Muscle layer of duodenum (tissue), 2 donors: Measurements from ENCODE around the gene CHD6.
A peak's percentile ranks its signal among the peaks of the same experiment; 100 is the strongest.

Experiments used
- H3K27ac ChIP-seq: one replicate; pipeline ENCODE4 v1.7.0; 2013; ENCODE audit warnings: mild to moderate bottlenecking, low read length
- H3K27me3 ChIP-seq: one replicate; pipeline ENCODE4 v1.7.0; 2013; ENCODE audit warnings: low read depth, mild to moderate bottlenecking, control low read depth, low read length
- H3K36me3 ChIP-seq, 2 donors: one replicate each; pipeline ENCODE4 v1.7.0; 2013; ENCODE audit warnings: low read length in 2 of 2, control low read depth in 1 of 2, mild to moderate bottlenecking in 1 of 2; ENCODE audit not compliant: insufficient read depth in 2 of 2, control insufficient read depth in 1 of 2
- H3K4me1 ChIP-seq, 2 donors: one replicate each; pipeline ENCODE4 v1.7.0; 2013; ENCODE audit warnings: low read length in 2 of 2, mild to moderate bottlenecking in 2 of 2, control low read depth in 1 of 2, moderate library complexity in 1 of 2; ENCODE audit not compliant: insufficient read depth in 2 of 2, control insufficient read depth in 1 of 2
- H3K4me3 ChIP-seq, 2 donors: one replicate each; pipeline ENCODE4 v1.7.0; 2013; ENCODE audit warnings: low read length in 2 of 2, low read depth in 1 of 2, mild to moderate bottlenecking in 1 of 2
- H3K9me3 ChIP-seq, 2 donors: one replicate each; pipeline ENCODE4 v1.7.0; 2013; ENCODE audit warnings: low read length in 2 of 2, control low read depth in 1 of 2, mild to moderate bottlenecking in 1 of 2; ENCODE audit not compliant: control insufficient read depth in 1 of 2
- donor health status: healthy.

The CHD6 gene

GRCh38 chr20:41617902-41618806 is at the start of gene CHD6:
Gene CHD6, minus strand, starts transcription at chr20:41618377. Its CDS starts 67,040 bp downstream, at chr20:41551337.
- Histone ChIP-seq H3K27me3 (no peaks in the 10 kb centered on the region), H3K9me3 (no peaks in the 10 kb centered on the region), H3K27ac (peak within 1 kb of the TSS; percentile 22), H3K4me3 (peak within 1 kb of the TSS; percentile 67 to 82), H3K4me1 (peaks cover 7 to 38% of the 10 kb centered on the region in 2 donors), H3K36me3 (no peaks in the 10 kb centered on the region)

- no peak overlapping the region for H3K27ac ChIP-seq
- no peaks in the 10 kb centered on the region for H3K4me1 ChIP-seq
- no peaks in the 10 kb centered on the region for H3K36me3 ChIP-seq
- no peak overlapping the region for H3K4me3 ChIP-seq
- peaks cover 0 to 3% of the 10 kb centered on the region in 2 donors for H3K9me3 ChIP-seq
- H3K27me3 ChIP-seq = no peaks in the 10 kb centered on the region
Measured at GRCh38 chr20:41664584-41664983, 46.4 kb upstream of the CHD6 start.

- Histone ChIP-seq H3K4me3 (no peak overlapping the region), H3K27ac (no peak overlapping the region), H3K27me3 (no peaks in the 10 kb centered on the region), H3K9me3 (no peaks in the 10 kb centered on the region), H3K36me3 (no peaks in the 10 kb centered on the region), H3K4me1 (no peaks in the 10 kb centered on the region)
Measured at GRCh38 chr20:41657655-41658054, 39.5 kb upstream of the CHD6 start.

GRCh38 chr20:41655962-41656618 is 37.9 kb upstream of the CHD6 start:
- Histone ChIP-seq H3K27ac (no peak overlapping the region), H3K4me1 (no peaks in the 10 kb centered on the region), H3K36me3 (no peaks in the 10 kb centered on the region), H3K9me3 (no peaks in the 10 kb centered on the region), H3K4me3 (no peak overlapping the region), H3K27me3 (no peaks in the 10 kb centered on the region)

- Histone ChIP-seq H3K4me3 (no peak overlapping the region), H3K27ac (no peak overlapping the region), H3K36me3 (no peaks in the 10 kb centered on the region), H3K4me1 (no peaks in the 10 kb centered on the region), H3K27me3 (no peaks in the 10 kb centered on the region), H3K9me3 (no peaks in the 10 kb centered on the region)
Measured at GRCh38 chr20:41654884-41655283, 36.7 kb upstream of the CHD6 start.

- Histone ChIP-seq H3K4me3 (no peak overlapping the region), H3K36me3 (no peaks in the 10 kb centered on the region), H3K9me3 (no peaks in the 10 kb centered on the region), H3K27ac (no peak overlapping the region), H3K27me3 (no peaks in the 10 kb centered on the region), H3K4me1 (no peaks in the 10 kb centered on the region)
Measured at GRCh38 chr20:41654292-41654691, 36.1 kb upstream of the CHD6 start.

GRCh38 chr20:41650231-41650948 is 32.2 kb upstream of the CHD6 start:
- no peak overlapping the region for H3K4me3 ChIP-seq
- no peaks in the 10 kb centered on the region for H3K9me3 ChIP-seq
- no peaks in the 10 kb centered on the region for H3K4me1 ChIP-seq
- no peaks in the 10 kb centered on the region for H3K27me3 ChIP-seq
- H3K27ac ChIP-seq = no peak overlapping the region
- H3K36me3 ChIP-seq = no peaks in the 10 kb centered on the region

GRCh38 chr20:41649489-41649888 is 31.3 kb upstream of the CHD6 start:
- H3K4me3 ChIP-seq = no peak overlapping the region
- no peaks in the 10 kb centered on the region for H3K27me3 ChIP-seq
- H3K4me1 ChIP-seq = no peaks in the 10 kb centered on the region
- H3K27ac ChIP-seq = no peak overlapping the region
- no peaks in the 10 kb centered on the region for H3K36me3 ChIP-seq
- no peaks in the 10 kb centered on the region for H3K9me3 ChIP-seq

- Histone ChIP-seq H3K27ac (no peak overlapping the region), H3K36me3 (no peaks in the 10 kb centered on the region), H3K4me1 (no peaks in the 10 kb centered on the region), H3K4me3 (no peak overlapping the region), H3K9me3 (no peaks in the 10 kb centered on the region), H3K27me3 (no peaks in the 10 kb centered on the region)
Measured at GRCh38 chr20:41645372-41645771, 27.2 kb upstream of the CHD6 start.

GRCh38 chr20:41643504-41643938 is 25.3 kb upstream of the CHD6 start:
- H3K9me3 ChIP-seq = no peaks in the 10 kb centered on the region
- no peak overlapping the region for H3K27ac ChIP-seq
- H3K4me1 ChIP-seq = no peaks in the 10 kb centered on the region
- no peaks in the 10 kb centered on the region for H3K27me3 ChIP-seq
- H3K36me3 ChIP-seq = no peaks in the 10 kb centered on the region
- no peak overlapping the region for H3K4me3 ChIP-seq

- no peak overlapping the region for H3K4me3 ChIP-seq
- no peaks in the 10 kb centered on the region for H3K27me3 ChIP-seq
- no peak overlapping the region for H3K27ac ChIP-seq
- no peaks in the 10 kb centered on the region for H3K36me3 ChIP-seq
- H3K4me1 ChIP-seq = no peaks in the 10 kb centered on the region
- H3K9me3 ChIP-seq = no peaks in the 10 kb centered on the region
Measured at GRCh38 chr20:41639630-41640029, 21.5 kb upstream of the CHD6 start.
